Ascending aorta (tissue), 2 donors: ENCODE measurements around the gene CYSRT1. TPM values are rescaled to one million over a fixed set of nuclear protein-coding genes. Genes with fewer than 3 reads are reported as not detected.

ENCODE experiments used
- DNase-seq, 2 donors: peaks; one replicate each; pipeline ENCODE4 v3.0.0-alpha.2; 2019; ENCODE audit warnings: low spot score in 2 of 2
- H3K27ac ChIP-seq, 2 donors: fragments of 200-600 bp; sonication (generic); one replicate each; pipeline ENCODE4 v1.5.1; 2016 to 2017; ENCODE audit warnings: mild to moderate bottlenecking in 1 of 2
- H3K27me3 ChIP-seq: fragments of 200-600 bp; sonication (generic); one replicate; pipeline ENCODE4 v1.5.1; 2017
- H3K36me3 ChIP-seq, 2 donors: fragments of 200-600 bp; sonication (generic); one replicate each; pipeline ENCODE4 v1.5.1; 2016
- H3K4me1 ChIP-seq, 2 donors: fragments of 200-600 bp; sonication (generic); one replicate each; pipeline ENCODE4 v1.5.1; 2016 to 2017; ENCODE audit warnings: mild to moderate bottlenecking in 1 of 2
- H3K4me3 ChIP-seq, 2 donors: fragments of 200-600 bp; sonication (generic); one replicate each; pipeline ENCODE4 v1.5.1; 2016 to 2017; ENCODE audit warnings: mild to moderate bottlenecking in 1 of 2
- H3K9me3 ChIP-seq, 2 donors: fragments of 200-600 bp; sonication (generic); one replicate each; pipeline ENCODE4 v1.5.1; 2016
- CTCF ChIP-seq, 3 experiments: fragments of 200-600 bp in 2 of 3; fragments of 450-650 bp in 1 of 3; sonication (generic) in 2 of 3; IDR thresholded peaks; one replicate each; pipeline ENCODE4 v1.5.1; 2016 to 2019; ENCODE audit warnings: antibody characterized with exemption in 3 of 3, mild to moderate bottlenecking in 1 of 3, moderate library complexity in 1 of 3
- intact Hi-C: fragments of 100-400 bp; cut with DNase I; formaldehyde crosslinking; loops from one replicate; pipeline ENCODE4 v1.15.1; 2023
- total RNA-seq: library from RNA; depleted of rRNA; stranded (reverse); fragments of >200 nt; gene quantifications from one replicate; pipeline ENCODE4 v1.1.0, GENCODE V29; 2016

Gene CYSRT1
- total RNA-seq, 1 donor from 2014 or later = not detected

GRCh38 chr9:137183980-137184595 is 40.9 kb upstream of the CYSRT1 start:
- Histone ChIP-seq H3K27me3 (no peaks in the 10 kb centered on the region), H3K9me3 (no peaks in the 10 kb centered on the region), H3K4me3 (no peak overlapping the region), H3K4me1 (peaks cover 10 to 21% of the 10 kb centered on the region in 2 donors), H3K27ac (no peak overlapping the region), H3K36me3 (peaks cover 58 to 73% of the 10 kb centered on the region in 2 donors)
- DNase-seq = no peak
- intact Hi-C loops = no loop called here
- TF ChIP-seq CTCF (IDR thresholded peaks at IDR 0.05) = no peak

- Histone ChIP-seq H3K27me3 (no peaks in the 10 kb centered on the region), H3K36me3 (peaks cover 51 to 66% of the 10 kb centered on the region in 2 donors), H3K4me3 (no peak overlapping the region), H3K27ac (no peak overlapping the region), H3K4me1 (peaks cover 20 to 31% of the 10 kb centered on the region in 2 donors), H3K9me3 (no peaks in the 10 kb centered on the region)
- intact Hi-C loops = no loop called here
- TF ChIP-seq CTCF (IDR thresholded peaks at IDR 0.05) = no peak
- no peak for DNase-seq
Measured at GRCh38 chr9:137184881-137185660, 39.9 kb upstream of the CYSRT1 start.

- no peak overlapping the region for H3K4me3 ChIP-seq
Measured at GRCh38 chr9:137185921-137186320, 39.1 kb upstream of the CYSRT1 start.

GRCh38 chr9:137186385-137186784 is 38.6 kb upstream of the CYSRT1 start:
- H3K4me1 ChIP-seq = peaks cover 23 to 38% of the 10 kb centered on the region in 2 donors
- peak overlapping the region in 1 of 2 donors; percentile 91 for H3K4me3 ChIP-seq
- TF ChIP-seq CTCF (IDR thresholded peaks at IDR 0.05) = no peak
- H3K27ac ChIP-seq = no peak overlapping the region
- intact Hi-C loops = no loop called here
- no peaks in the 10 kb centered on the region for H3K27me3 ChIP-seq
- no peak for DNase-seq
- peaks cover 45 to 66% of the 10 kb centered on the region in 2 donors for H3K36me3 ChIP-seq
- no peaks in the 10 kb centered on the region for H3K9me3 ChIP-seq

More at GRCh38 chr9:137185921-137186320, 39.1 kb upstream of the CYSRT1 start:
- H3K27ac ChIP-seq = no peak overlapping the region
- H3K4me1 ChIP-seq = peaks cover 23 to 38% of the 10 kb centered on the region in 2 donors
- peaks cover 45 to 66% of the 10 kb centered on the region in 2 donors for H3K36me3 ChIP-seq
- DNase-seq = no peak
- no peak for TF ChIP-seq CTCF (IDR thresholded peaks at IDR 0.05)
- intact Hi-C loops = no loop called here
- no peaks in the 10 kb centered on the region for H3K9me3 ChIP-seq
- no peaks in the 10 kb centered on the region for H3K27me3 ChIP-seq

GRCh38 chr9:137187386-137187785 is 37.6 kb upstream of the CYSRT1 start:
- TF ChIP-seq CTCF (IDR thresholded peaks at IDR 0.05) = no peak
- Histone ChIP-seq H3K4me3 (peak overlapping the region; percentile 85 to 91), H3K36me3 (peaks cover 44 to 58% of the 10 kb centered on the region in 2 donors), H3K27ac (no peak overlapping the region), H3K9me3 (no peaks in the 10 kb centered on the region), H3K27me3 (no peaks in the 10 kb centered on the region), H3K4me1 (peaks cover 23 to 38% of the 10 kb centered on the region in 2 donors)
- no peak for DNase-seq
- intact Hi-C loops = no loop called here
